ENCODE results near the gene SLC16A2.

GRCh38 chrX:74377282-74377681 lies 44.0 kb upstream of the SLC16A2 start:
- TF ChIP-seq NFYB (IDR thresholded peaks at IDR 0.05; ENCODE audit: insufficient read depth, low read depth, low read length) (no peak), FOXK2 (IDR thresholded peaks at IDR 0.05) (no peak), CEBPB (IDR thresholded peaks at IDR 0.05; ENCODE audit: borderline replicate concordance in 1 of 2, low read depth in 2 of 2, low read length in 2 of 2) (no peak), CTCF (IDR thresholded peaks at IDR 0.05 in 2 of 3, conservative IDR thresholded peaks at IDR 0.05 in 1 of 3; ENCODE audit: control insufficient read depth in 2 of 3, extremely low read depth in 1 of 3, insufficient read depth in 1 of 3, low read depth in 3 of 3, low read length in 3 of 3) (no peak), BACH1 (IDR thresholded peaks at IDR 0.05; ENCODE audit: borderline replicate concordance) (no peak), REST (IDR thresholded peaks at IDR 0.05; ENCODE audit: low read depth, low read length) (no peak), RFX5 (IDR thresholded peaks at IDR 0.05; ENCODE audit: low read depth, low read length) (no peak)
